DLD1 (cell line): Measurements from ENCODE around the gene TSC2.
"Not testable (repeated sequence)": the region's sequence is repeated elsewhere in the genome, so short reads cannot be mapped to it uniquely, and the experiment has no call there.

ENCODE experiments used
- in situ Hi-C: cut with HindIII; loops from 2 replicates; pipeline ENCODE4 v1.10.0; 2017; ENCODE audit warnings: low sequenced_read_pairs

TSC2 gene

GRCh38 chr16:2117960-2118722, 70.4 kb downstream of the TSC2 start:
- in situ Hi-C loops, result not testable (repeated sequence)

- in situ Hi-C loops, result not testable (repeated sequence)
Observed at GRCh38 chr16:2121325-2121724, 73.5 kb downstream of the TSC2 start.

GRCh38 chr16:2121853-2122252, 74.1 kb downstream of the TSC2 start:
- in situ Hi-C loops, result no loop called here

GRCh38 chr16:2122429-2122828, 74.6 kb downstream of the TSC2 start:
- in situ Hi-C loops, result no loop called here

GRCh38 chr16:2122934-2123683, 75.3 kb downstream of the TSC2 start:
- in situ Hi-C loops, result not testable (repeated sequence)

GRCh38 chr16:2123706-2124376, 76.1 kb downstream of the TSC2 start:
- in situ Hi-C loops, result not testable (repeated sequence)

- in situ Hi-C loops, result not testable (repeated sequence)
Observed at GRCh38 chr16:2124377-2124693, 76.5 kb downstream of the TSC2 start.

GRCh38 chr16:2124694-2125444, 77.1 kb downstream of the TSC2 start:
- in situ Hi-C loops, result not testable (repeated sequence)

GRCh38 chr16:2125609-2126008, 77.8 kb downstream of the TSC2 start:
- in situ Hi-C loops, result not testable (repeated sequence)

- in situ Hi-C loops, result not testable (repeated sequence)
Observed at GRCh38 chr16:2126161-2126743, 78.5 kb downstream of the TSC2 start.

- in situ Hi-C loops, result not testable (repeated sequence)
Observed at GRCh38 chr16:2126928-2127556, 79.3 kb downstream of the TSC2 start.

GRCh38 chr16:2127630-2128280, 80.0 kb downstream of the TSC2 start:
- in situ Hi-C loops, result not testable (repeated sequence)

- in situ Hi-C loops, result not testable (repeated sequence)
Observed at GRCh38 chr16:2129251-2129650, 81.5 kb downstream of the TSC2 start.

- in situ Hi-C loops, result not testable (repeated sequence)
Observed at GRCh38 chr16:2129890-2130447, 82.2 kb downstream of the TSC2 start.

- in situ Hi-C loops, result not testable (repeated sequence)
Observed at GRCh38 chr16:2133797-2134196, 86.0 kb downstream of the TSC2 start.

- in situ Hi-C loops, result not testable (repeated sequence)
Observed at GRCh38 chr16:2135071-2135470, 87.3 kb downstream of the TSC2 start.

GRCh38 chr16:2135770-2136490, 88.1 kb downstream of the TSC2 start, which contains the start of gene PKD1:
Gene PKD1, minus strand, starts transcription at chr16:2135898. Its CDS starts 209 bp downstream, at chr16:2135689.
- in situ Hi-C loops, result not testable (repeated sequence)
